Stomach (tissue), 4 donors: Measurements from ENCODE around the gene WDR62.

ENCODE experiments used
- CTCF ChIP-seq, 7 experiments: fragments of 450-650 bp in 4 of 7; fragments of 200-600 bp in 3 of 7; sonication (generic) in 3 of 7; IDR thresholded peaks; one replicate each; pipeline ENCODE4 v1.5.1; 2016 to 2019; ENCODE audit warnings: antibody characterized with exemption in 7 of 7, control low read depth in 2 of 7, mild to moderate bottlenecking in 1 of 7
- EP300 ChIP-seq: sonication (generic); formaldehyde crosslinking; IDR thresholded peaks from one replicate; pipeline ENCODE4 v1.6.1; 2017; ENCODE audit warnings: antibody characterized with exemption
- POLR2A ChIP-seq, 4 donors: fragments of 450-650 bp; IDR thresholded peaks; one replicate each; pipeline ENCODE4 v1.6.1; 2016; ENCODE audit warnings: antibody characterized with exemption in 4 of 4, control low read depth in 2 of 4, mild to moderate bottlenecking in 1 of 4, moderate library complexity in 1 of 4

- TF ChIP-seq CTCF (IDR thresholded peaks at IDR 0.05), result no peak
- no peak for TF ChIP-seq POLR2A (IDR thresholded peaks at IDR 0.05)
- TF ChIP-seq EP300, result no peak
Measured at GRCh38 chr19:36111200-36111539, 56.5 kb downstream of the WDR62 start.
